ENCODE measurements around the gene PPP1R7.

DNA sequence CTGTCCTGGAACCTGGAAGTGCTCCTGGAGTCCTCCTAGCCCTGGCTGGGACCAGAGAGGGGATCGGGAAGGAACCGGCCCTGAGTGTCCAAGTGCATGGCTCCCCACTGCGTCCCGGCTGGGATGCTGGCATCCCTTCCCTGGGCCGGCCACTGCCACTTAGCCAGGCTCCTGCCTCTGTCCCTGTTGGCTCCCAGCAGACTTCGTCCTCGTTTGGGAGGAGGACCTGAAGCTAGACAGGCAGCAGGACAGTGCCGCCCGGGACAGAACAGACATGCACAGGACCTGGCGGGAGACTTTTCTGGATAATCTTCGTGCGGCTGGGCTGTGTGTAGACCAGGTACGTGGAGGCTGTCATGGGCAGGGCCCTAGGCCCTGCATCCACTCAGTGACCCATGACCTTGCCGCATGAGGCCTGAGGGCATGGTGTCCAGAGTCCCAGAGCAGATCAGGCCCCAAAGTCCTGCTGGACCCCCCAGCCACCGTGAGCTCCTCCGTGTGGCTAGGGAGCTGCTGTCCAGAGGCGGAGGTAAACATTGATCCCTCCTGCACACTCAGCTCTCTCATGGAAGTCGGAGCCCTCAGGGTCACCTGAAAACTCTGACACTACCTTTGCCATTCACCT is 45.4 kb downstream of the PPP1R7 start:
- TF ChIP-seq, protein P1, sequence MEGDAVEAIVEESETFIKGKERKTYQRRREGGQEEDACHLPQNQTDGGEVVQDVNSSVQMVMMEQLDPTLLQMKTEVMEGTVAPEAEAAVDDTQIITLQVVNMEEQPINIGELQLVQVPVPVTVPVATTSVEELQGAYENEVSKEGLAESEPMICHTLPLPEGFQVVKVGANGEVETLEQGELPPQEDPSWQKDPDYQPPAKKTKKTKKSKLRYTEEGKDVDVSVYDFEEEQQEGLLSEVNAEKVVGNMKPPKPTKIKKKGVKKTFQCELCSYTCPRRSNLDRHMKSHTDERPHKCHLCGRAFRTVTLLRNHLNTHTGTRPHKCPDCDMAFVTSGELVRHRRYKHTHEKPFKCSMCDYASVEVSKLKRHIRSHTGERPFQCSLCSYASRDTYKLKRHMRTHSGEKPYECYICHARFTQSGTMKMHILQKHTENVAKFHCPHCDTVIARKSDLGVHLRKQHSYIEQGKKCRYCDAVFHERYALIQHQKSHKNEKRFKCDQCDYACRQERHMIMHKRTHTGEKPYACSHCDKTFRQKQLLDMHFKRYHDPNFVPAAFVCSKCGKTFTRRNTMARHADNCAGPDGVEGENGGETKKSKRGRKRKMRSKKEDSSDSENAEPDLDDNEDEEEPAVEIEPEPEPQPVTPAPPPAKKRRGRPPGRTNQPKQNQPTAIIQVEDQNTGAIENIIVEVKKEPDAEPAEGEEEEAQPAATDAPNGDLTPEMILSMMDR (conservative IDR thresholded peaks at IDR 0.05; ENCODE audit: low read depth, low read length): no peak
- no peak for TF ChIP-seq POLR2A (IDR thresholded peaks at IDR 0.05; ENCODE audit: low read depth, low read length)
- TF ChIP-seq, protein P2, sequence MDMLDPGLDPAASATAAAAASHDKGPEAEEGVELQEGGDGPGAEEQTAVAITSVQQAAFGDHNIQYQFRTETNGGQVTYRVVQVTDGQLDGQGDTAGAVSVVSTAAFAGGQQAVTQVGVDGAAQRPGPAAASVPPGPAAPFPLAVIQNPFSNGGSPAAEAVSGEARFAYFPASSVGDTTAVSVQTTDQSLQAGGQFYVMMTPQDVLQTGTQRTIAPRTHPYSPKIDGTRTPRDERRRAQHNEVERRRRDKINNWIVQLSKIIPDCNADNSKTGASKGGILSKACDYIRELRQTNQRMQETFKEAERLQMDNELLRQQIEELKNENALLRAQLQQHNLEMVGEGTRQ (IDR thresholded peaks at IDR 0.05; ENCODE audit: low read depth, low read length): no peak
- TF ChIP-seq CEBPB (IDR thresholded peaks at IDR 0.05; ENCODE audit: low read depth, low read length): no peak
- no peak for TF ChIP-seq SMC3 (IDR thresholded peaks at IDR 0.05; ENCODE audit: low read depth, low read length)

Measured in IMR-90 (cell line).